WTC11 (cell line): ENCODE data around the gene ERVK3-1.

Experiments used
- ESRRA ChIP-seq: sonication (generic); formaldehyde crosslinking; IDR thresholded peaks from 2 replicates; pipeline ENCODE4 v1.8.1; 2022; ENCODE audit warnings: mild to moderate bottlenecking, missing genetic modification reagents, borderline replicate concordance
- FOXJ3 ChIP-seq: sonication (generic); formaldehyde crosslinking; IDR thresholded peaks from 2 replicates; pipeline ENCODE4 v1.9.0; 2021; ENCODE audit warnings: missing genetic modification reagents, mild to moderate bottlenecking, borderline replicate concordance
- IRF1 ChIP-seq: sonication (generic); formaldehyde crosslinking; IDR thresholded peaks from 2 replicates; pipeline ENCODE4 v1.8.0; 2023; ENCODE audit warnings: missing genetic modification reagents
- IRF2 ChIP-seq: sonication (generic); formaldehyde crosslinking; IDR thresholded peaks from 2 replicates; pipeline ENCODE4 v1.8.0; 2022; ENCODE audit warnings: low read depth, missing genetic modification reagents, borderline replicate concordance
- TCF7 ChIP-seq: sonication (generic); formaldehyde crosslinking; IDR thresholded peaks from 2 replicates; pipeline ENCODE4 v1.8.0; 2022; ENCODE audit warnings: mild to moderate bottlenecking, low read depth, missing genetic modification reagents, moderate library complexity
- USF1 ChIP-seq: sonication (generic); formaldehyde crosslinking; IDR thresholded peaks from 2 replicates; pipeline ENCODE4 v1.8.0; 2022; ENCODE audit warnings: mild to moderate bottlenecking, missing genetic modification reagents
- ZNF138 ChIP-seq: sonication (generic); formaldehyde crosslinking; conservative IDR thresholded peaks from 2 replicates; pipeline ENCODE4 v1.8.1; 2022; ENCODE audit warnings: mild to moderate bottlenecking, moderate library complexity, missing genetic modification reagents
- ZNF512 ChIP-seq: sonication (generic); formaldehyde crosslinking; IDR thresholded peaks from 2 replicates; pipeline ENCODE4 v1.8.1; 2022; ENCODE audit warnings: missing genetic modification reagents, borderline replicate concordance
- TF ChIP-seq, protein P1 (sequence below): sonication (generic); formaldehyde crosslinking; IDR thresholded peaks from 2 replicates; pipeline ENCODE4 v1.8.0; 2022; ENCODE audit warnings: mild to moderate bottlenecking, missing genetic modification reagents

GRCh38 chr19:58336820-58337219, 31.6 kb downstream of the ERVK3-1 start:
- TF ChIP-seq IRF2 (CRISPR knock-in tag) (no peak), ZNF512 (CRISPR knock-in tag) (no peak), FOXJ3 (CRISPR knock-in tag) (no peak), IRF1 (CRISPR knock-in tag) (no peak), ESRRA (no peak), ZNF138 (CRISPR knock-in tag) (no peak), TCF7 (CRISPR knock-in tag) (no peak), USF1 (CRISPR knock-in tag) (no peak)
- TF ChIP-seq, protein P1, sequence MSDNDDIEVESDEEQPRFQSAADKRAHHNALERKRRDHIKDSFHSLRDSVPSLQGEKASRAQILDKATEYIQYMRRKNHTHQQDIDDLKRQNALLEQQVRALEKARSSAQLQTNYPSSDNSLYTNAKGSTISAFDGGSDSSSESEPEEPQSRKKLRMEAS: no peak
